Lower leg skin (tissue), 4 donors: Measurements from ENCODE around the gene TUBE1. TPM values are rescaled to one million over a fixed set of nuclear protein-coding genes. Genes with fewer than 3 reads are reported as not detected.

Experiments
- DNase-seq, 2 donors: peaks; one replicate each; pipeline ENCODE4 v3.0.0-alpha.2; 2019; ENCODE audit warnings: low spot score in 2 of 2
- H3K4me3 ChIP-seq: fragments of 200-600 bp; sonication (generic); 2 replicates; pipeline ENCODE4 v1.5.1; 2017; ENCODE audit warnings: mild to moderate bottlenecking, low read depth; ENCODE audit not compliant: poor library complexity, severe bottlenecking
- POLR2A ChIP-seq, 2 donors: fragments of 450-650 bp; IDR thresholded peaks; one replicate each; pipeline ENCODE4 v1.6.1; 2016 to 2017; ENCODE audit warnings: antibody characterized with exemption in 2 of 2, mild to moderate bottlenecking in 1 of 2, moderate library complexity in 1 of 2
- WGBS, 2 donors: methylation state at CpG; one replicate each; pipeline ENCODE4 v1.1.5; 2018; 5-methylcytosine and 5-hydroxymethylcytosine counted together
- intact Hi-C: fragments of 100-400 bp; cut with DNase I; formaldehyde crosslinking; loops from one replicate; pipeline ENCODE4 v1.15.0; 2023; ENCODE audit warnings: low total_unique reads
- total RNA-seq, 4 donors: library from RNA; depleted of rRNA; stranded (reverse); fragments of >200 nt; gene quantifications; one replicate each; pipeline ENCODE4 v1.1.0, GENCODE V29; 2016
- TF ChIP-seq, protein P1 (sequence below), 3 donors: fragments of 450-650 bp; IDR thresholded peaks; one replicate each; pipeline ENCODE4 v1.5.1; 2016; ENCODE audit warnings: antibody characterized with exemption in 3 of 3, mild to moderate bottlenecking in 3 of 3, moderate library complexity in 2 of 3

The TUBE1 gene
- total RNA-seq, 4 donors from 2014 or later = 21.1 to 35.0 (median 25.5) TPM

DNA sequence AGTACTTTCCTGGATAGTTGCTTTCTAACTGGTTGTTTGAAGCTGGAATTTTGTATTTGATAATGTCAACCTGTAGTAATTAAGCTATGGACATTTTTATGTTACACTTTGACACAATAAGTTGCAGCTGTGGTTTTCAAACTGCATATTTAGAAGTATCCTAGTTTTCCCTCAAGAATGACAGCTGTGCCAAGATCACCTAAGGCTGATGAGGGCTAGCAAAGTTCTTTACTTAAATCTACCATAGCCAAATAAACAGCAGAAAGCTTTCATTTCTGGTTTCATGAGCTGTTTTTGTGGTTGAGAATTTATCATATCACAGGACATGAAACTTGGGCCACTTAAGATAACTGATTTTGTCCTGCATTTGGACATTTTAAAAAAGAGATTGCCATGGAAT lies 30.8 kb upstream of the TUBE1 start:
- intact Hi-C loops = no loop called here

DNA sequence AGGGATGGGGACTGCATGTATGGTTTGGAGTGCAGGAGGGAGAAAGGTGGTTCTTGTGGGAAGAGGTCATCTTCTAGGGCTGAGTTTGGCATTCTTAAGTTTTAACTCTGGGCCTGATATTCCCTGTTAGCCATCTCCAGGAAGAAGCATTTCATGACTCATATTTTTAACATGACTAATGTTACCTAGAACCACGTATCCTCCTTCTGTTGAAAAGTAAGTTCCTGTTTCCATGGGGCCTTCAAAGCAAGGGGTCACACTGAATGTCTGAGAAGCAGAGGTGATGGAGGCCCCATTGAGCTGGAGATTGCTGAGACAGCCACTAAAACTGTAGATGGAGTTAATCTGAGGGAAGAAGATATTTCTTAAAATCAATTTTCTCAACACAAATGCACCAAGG lies 30.3 kb upstream of the TUBE1 start:
- no peak for DNase-seq
- intact Hi-C loops = no loop called here
- H3K4me3 ChIP-seq = no peak overlapping the region
- TF ChIP-seq, protein P1, sequence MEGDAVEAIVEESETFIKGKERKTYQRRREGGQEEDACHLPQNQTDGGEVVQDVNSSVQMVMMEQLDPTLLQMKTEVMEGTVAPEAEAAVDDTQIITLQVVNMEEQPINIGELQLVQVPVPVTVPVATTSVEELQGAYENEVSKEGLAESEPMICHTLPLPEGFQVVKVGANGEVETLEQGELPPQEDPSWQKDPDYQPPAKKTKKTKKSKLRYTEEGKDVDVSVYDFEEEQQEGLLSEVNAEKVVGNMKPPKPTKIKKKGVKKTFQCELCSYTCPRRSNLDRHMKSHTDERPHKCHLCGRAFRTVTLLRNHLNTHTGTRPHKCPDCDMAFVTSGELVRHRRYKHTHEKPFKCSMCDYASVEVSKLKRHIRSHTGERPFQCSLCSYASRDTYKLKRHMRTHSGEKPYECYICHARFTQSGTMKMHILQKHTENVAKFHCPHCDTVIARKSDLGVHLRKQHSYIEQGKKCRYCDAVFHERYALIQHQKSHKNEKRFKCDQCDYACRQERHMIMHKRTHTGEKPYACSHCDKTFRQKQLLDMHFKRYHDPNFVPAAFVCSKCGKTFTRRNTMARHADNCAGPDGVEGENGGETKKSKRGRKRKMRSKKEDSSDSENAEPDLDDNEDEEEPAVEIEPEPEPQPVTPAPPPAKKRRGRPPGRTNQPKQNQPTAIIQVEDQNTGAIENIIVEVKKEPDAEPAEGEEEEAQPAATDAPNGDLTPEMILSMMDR (IDR thresholded peaks at IDR 0.05) = no peak
- TF ChIP-seq POLR2A (IDR thresholded peaks at IDR 0.05) = no peak
- 39 to 70% methylated on average over 1 of the region's 1 CpG for WGBS, 2 donors

More for the DNA sequence above, 30.8 kb upstream of the TUBE1 start:
- no peak overlapping the region for H3K4me3 ChIP-seq
- DNase-seq = no peak
- TF ChIP-seq, protein P1 (IDR thresholded peaks at IDR 0.05) = no peak
- no peak for TF ChIP-seq POLR2A (IDR thresholded peaks at IDR 0.05)

DNA sequence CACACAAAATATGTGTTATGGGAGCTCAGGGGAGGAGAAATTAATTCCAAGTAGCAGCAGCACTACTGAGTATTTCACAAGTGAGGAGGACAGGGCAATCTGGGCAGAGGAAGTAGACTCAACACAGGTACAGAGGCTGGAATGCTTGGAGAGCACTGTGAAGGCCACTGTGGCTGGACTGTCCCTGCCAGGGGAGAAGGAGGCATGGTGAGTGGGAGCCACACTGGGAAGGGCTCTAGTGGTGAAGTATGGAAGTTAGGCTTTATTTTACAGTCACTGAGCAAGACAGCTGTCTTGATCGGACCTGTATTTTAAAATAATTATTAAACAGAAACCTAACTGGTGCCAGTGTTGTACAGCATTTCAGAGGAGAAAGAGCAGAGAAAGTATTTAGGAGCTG lies 28.9 kb upstream of the TUBE1 start:
- intact Hi-C loops = no loop called here
- H3K4me3 ChIP-seq = no peak overlapping the region
- no peak for DNase-seq
- 90 to 96% methylated on average over 1 of the region's 1 CpG for WGBS, 2 donors
- TF ChIP-seq POLR2A (IDR thresholded peaks at IDR 0.05) = no peak
- TF ChIP-seq, protein P1 (IDR thresholded peaks at IDR 0.05) = no peak

DNA sequence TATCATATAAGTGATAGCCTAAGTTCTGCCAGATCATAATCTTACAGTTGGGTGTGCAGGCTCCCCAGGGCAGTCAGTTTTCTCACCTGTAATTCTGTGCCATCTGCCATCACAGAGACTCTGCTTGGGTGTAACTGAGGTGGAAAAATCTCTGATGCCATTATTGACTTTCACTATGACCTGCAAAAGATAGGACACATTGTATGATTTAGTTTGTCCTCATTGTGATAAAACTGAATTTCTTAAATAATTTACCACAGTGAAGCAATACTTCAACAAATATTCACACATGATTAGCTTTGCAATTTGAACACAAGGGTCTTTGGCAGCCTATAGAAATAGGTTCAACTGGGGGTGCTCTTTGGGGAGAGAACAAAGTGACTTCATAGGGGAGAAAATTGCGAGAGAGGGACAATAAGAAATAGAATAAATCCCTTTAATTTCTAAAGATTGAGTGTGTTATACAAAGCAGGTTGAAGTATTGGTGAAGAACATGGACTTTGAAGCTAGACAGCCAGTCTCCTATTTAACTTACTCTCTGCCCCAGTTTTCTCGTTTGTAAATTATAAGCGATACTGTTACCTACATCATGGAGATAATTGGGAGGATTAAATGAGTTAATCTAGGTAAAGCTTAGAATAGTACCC lies 27.4 kb upstream of the TUBE1 start:
- intact Hi-C loops = no loop called here
- 91 to 96% methylated on average over 3 of the region's 3 CpGs for WGBS, 2 donors
- no peak overlapping the region for H3K4me3 ChIP-seq
- no peak for TF ChIP-seq POLR2A (IDR thresholded peaks at IDR 0.05)
- TF ChIP-seq, protein P1 (IDR thresholded peaks at IDR 0.05) = no peak
- no peak for DNase-seq

DNA sequence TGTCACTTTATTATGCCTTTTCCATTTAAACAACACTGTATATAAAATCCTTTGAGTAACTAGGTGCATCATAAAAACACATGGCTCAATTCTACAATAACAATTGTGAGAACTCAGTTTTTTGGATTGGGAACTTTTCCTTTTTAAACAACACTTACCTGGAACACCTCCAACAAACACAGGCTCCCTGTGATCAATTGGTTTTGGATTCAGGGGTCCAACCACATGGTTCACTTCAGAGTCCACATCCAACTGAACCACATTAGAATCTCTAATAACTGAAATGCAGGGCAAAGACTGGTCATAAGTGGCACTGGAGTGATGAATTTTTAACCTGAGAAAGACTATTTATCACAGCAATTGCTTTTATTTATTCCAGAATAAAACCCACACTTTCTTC lies 26.6 kb upstream of the TUBE1 start:
- TF ChIP-seq, protein P1 (IDR thresholded peaks at IDR 0.05) = no peak
- DNase-seq = no peak
- H3K4me3 ChIP-seq = no peak overlapping the region
- intact Hi-C loops = no loop called here

DNA sequence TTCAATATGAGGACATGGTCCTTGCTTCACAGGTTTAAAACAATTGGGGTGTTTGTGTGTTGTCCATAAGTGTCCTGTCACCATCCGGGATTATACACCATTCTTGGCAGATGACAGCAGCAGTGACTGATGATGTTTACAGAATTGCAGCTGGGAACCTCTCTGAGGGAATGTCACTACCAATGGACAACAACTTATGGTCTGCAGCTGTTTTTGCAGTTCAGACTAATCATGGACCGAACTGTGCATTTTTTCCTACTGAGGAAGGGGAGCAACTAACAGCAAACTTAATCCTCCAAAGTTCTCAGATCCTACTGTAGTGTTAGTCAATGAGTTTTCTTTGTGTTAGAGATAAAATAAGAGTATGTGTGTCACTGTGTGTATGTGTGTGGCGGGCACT lies 26.1 kb upstream of the TUBE1 start:
- WGBS, 2 donors = 76 to 80% methylated on average over 3 of the region's 3 CpGs
- no peak for DNase-seq
- TF ChIP-seq, protein P1 (IDR thresholded peaks at IDR 0.05) = no peak
- no peak for TF ChIP-seq POLR2A (IDR thresholded peaks at IDR 0.05)
- no peak overlapping the region for H3K4me3 ChIP-seq
- intact Hi-C loops = no loop called here
